Mesendoderm (in vitro differentiated cells): ENCODE results near the gene VSTM2L.

Experiments
- DNase-seq: peaks from one replicate; pipeline ENCODE4 v3.0.0; 2013
- H2AK5ac ChIP-seq: 2 replicates; pipeline ENCODE4 v1.6.1; 2013; ENCODE audit warnings: low read length, inconsistent platforms
- H2BK120ac ChIP-seq: 2 replicates; pipeline ENCODE4 v1.6.1; 2013; ENCODE audit warnings: low read depth, mild to moderate bottlenecking, low read length, moderate library complexity, mixed read lengths
- H2BK15ac ChIP-seq: replicated peaks from 2 replicates; pipeline ENCODE4 v1.6.1; 2013; ENCODE audit warnings: low read depth, mild to moderate bottlenecking, moderate library complexity
- H2BK5ac ChIP-seq: 2 replicates; pipeline ENCODE4 v1.6.1; 2013; ENCODE audit warnings: low read length, inconsistent platforms
- H3K18ac ChIP-seq: 2 replicates; pipeline ENCODE4 v1.6.1; 2013; ENCODE audit warnings: mild to moderate bottlenecking, low read length, mixed read lengths
- H3K23ac ChIP-seq: one replicate; pipeline ENCODE4 v1.6.1; 2013; ENCODE audit warnings: low read length
- H3K27ac ChIP-seq: 2 replicates; pipeline ENCODE4 v1.5.1; 2013; ENCODE audit warnings: low read depth, mild to moderate bottlenecking, inconsistent platforms, low read length, moderate library complexity
- H3K27me3 ChIP-seq: 2 replicates; pipeline ENCODE4 v1.6.1; 2013; ENCODE audit warnings: low read length, control low read depth, mild to moderate bottlenecking, inconsistent platforms; ENCODE audit not compliant: insufficient read depth, poor library complexity
- H3K36me3 ChIP-seq: 2 replicates; pipeline ENCODE4 v1.6.1; 2013; ENCODE audit warnings: low read length, inconsistent platforms; ENCODE audit not compliant: control insufficient read depth, insufficient read depth
- H3K4ac ChIP-seq: one replicate; pipeline ENCODE4 v1.6.1; 2013; ENCODE audit warnings: low read depth, mild to moderate bottlenecking, low read length, moderate library complexity
- H3K4me1 ChIP-seq: 2 replicates; pipeline ENCODE4 v1.6.1; 2013; ENCODE audit warnings: low read depth, low read length, inconsistent platforms; ENCODE audit not compliant: control insufficient read depth
- H3K4me2 ChIP-seq: 2 replicates; pipeline ENCODE4 v1.6.1; 2013; ENCODE audit warnings: low read length
- H3K4me3 ChIP-seq: 2 replicates; pipeline ENCODE4 v1.5.1; 2013; ENCODE audit warnings: mild to moderate bottlenecking, low read length
- H3K56ac ChIP-seq: one replicate; pipeline ENCODE4 v1.6.1; 2013; ENCODE audit warnings: low read length
- H3K79me1 ChIP-seq: 2 replicates; pipeline ENCODE4 v1.6.1; 2013; ENCODE audit warnings: low read length, inconsistent platforms
- H3K79me2 ChIP-seq: 2 replicates; pipeline ENCODE4 v1.6.1; 2013; ENCODE audit warnings: mild to moderate bottlenecking, low read length; ENCODE audit not compliant: control insufficient read depth, insufficient read depth
- H3K9ac ChIP-seq: 2 replicates; pipeline ENCODE4 v1.6.1; 2013; ENCODE audit warnings: low read length, inconsistent platforms
- H4K5ac ChIP-seq: one replicate; pipeline ENCODE4 v1.6.1; 2013; ENCODE audit warnings: low read length
- H4K8ac ChIP-seq: one replicate; pipeline ENCODE4 v1.6.1; 2013; ENCODE audit warnings: low read depth, mild to moderate bottlenecking, control low read depth, low read length, moderate library complexity
- WGBS: extraction: QIAGEN DNeasy Blood & Tissue Kit; methylation state at CpG from one replicate; pipeline ENCODE4 v1.1.7; 2013; ENCODE audit warnings: low lambda C conversion rate, missing lambda C conversion rate; ENCODE audit not compliant: insufficient coverage; ENCODE audit errors: extremely low coverage; 5-methylcytosine and 5-hydroxymethylcytosine counted together

VSTM2L gene

DNA sequence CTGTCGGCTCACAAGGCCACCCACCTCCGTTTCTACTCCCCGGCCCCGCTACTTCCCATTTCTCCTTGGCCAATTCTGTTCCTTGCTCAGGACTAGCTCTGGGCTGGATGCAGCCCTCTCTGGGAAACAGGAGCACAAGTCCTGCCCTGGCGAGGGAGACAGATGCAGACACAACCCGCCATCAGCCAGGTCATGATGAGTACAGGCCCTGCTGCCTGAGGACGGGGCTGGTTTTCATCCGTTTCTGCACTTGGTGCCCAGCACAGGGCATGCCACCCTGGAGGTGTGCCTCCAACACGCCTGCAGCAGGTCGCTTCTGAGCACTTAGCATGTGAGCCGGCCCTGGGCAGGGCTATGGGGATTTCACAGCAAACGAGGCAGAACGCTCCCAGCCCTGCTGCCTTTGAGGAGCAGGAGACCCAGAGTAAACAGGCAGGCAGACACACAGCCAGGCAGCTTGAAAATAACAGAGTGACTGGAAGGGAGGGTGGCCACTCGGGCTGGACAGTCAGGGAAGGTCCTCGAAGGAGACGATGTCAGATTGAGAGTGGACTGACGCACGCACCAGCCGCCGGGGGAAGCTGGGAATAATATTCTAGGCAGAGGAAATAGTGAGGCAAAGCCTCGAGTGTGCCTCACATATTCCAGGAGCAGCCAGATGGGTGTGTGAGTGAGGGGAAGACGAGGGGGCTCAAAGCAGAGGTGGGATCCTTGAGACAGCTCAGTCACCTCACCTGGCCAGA, 21.2 kb upstream of the VSTM2L start:
- no peak overlapping the region for H2AK5ac ChIP-seq
- no peak overlapping the region for H3K18ac ChIP-seq
- no peak overlapping the region for H4K8ac ChIP-seq
- no peak overlapping the region for H3K4ac ChIP-seq
- H3K79me1 ChIP-seq, result no peaks in the 10 kb centered on the region
- H3K4me1 ChIP-seq, result no peaks in the 10 kb centered on the region
- H3K56ac ChIP-seq, result no peak overlapping the region
- WGBS, result no CpG with 5 or more reads among the region's 22 CpGs
- H3K4me3 ChIP-seq, result no peak overlapping the region
- no peaks in the 10 kb centered on the region for H3K79me2 ChIP-seq
- H3K36me3 ChIP-seq, result no peaks in the 10 kb centered on the region
- no peak for DNase-seq
- no peak overlapping the region for H3K27ac ChIP-seq
- no peak overlapping the region for H2BK120ac ChIP-seq
- no peak overlapping the region for H2BK15ac ChIP-seq
- H3K4me2 ChIP-seq, result no peak overlapping the region
- no peak overlapping the region for H4K5ac ChIP-seq
- no peak overlapping the region for H3K23ac ChIP-seq
- no peak overlapping the region for H2BK5ac ChIP-seq
- no peaks in the 10 kb centered on the region for H3K27me3 ChIP-seq
- no peak overlapping the region for H3K9ac ChIP-seq

DNA sequence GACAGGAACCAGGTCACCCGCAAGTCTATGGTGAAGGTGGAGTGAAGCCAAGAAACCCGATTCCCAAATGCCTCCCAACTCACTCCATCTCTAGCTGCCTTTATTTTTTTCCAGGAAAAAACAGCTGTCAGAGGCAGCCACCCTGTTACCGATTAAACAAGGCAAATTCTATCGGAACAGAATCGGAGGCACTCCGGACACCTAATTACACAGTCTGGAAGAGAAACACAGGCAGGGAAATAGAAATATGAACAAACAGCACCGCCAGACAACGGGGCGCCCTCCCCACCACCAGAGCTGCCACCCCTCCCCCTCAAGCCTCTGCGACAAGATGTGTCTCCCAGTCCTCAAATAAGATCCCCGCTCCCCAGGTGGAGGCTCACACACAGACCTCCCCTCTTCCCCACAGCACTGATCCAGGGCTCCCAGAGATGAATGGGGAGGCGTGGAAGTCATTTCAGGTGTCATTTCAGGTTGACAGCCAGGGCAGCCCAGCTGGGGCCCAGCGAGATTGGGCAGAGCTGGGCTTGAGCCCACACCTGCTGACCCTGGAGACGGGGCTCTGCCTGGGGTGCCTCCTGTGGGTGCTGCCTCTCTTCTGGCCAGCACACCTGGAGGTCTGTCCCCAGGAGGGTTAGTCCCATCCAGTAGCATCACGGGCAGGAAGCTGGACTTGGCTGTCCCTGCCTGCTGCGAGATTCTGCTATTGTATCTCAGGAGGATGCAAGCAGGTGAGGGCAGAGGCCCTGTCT, 19.8 kb upstream of the VSTM2L start:
- no peak overlapping the region for H2AK5ac ChIP-seq
- no peak overlapping the region for H3K18ac ChIP-seq
- H3K4me1 ChIP-seq, result no peaks in the 10 kb centered on the region
- H2BK15ac ChIP-seq, result no peak overlapping the region
- H3K56ac ChIP-seq, result no peak overlapping the region
- H3K9ac ChIP-seq, result no peak overlapping the region
- no peak overlapping the region for H4K8ac ChIP-seq
- no peak overlapping the region for H2BK5ac ChIP-seq
- WGBS, result no CpG with 5 or more reads among the region's 16 CpGs
- no peak for DNase-seq
- no peak overlapping the region for H3K4me3 ChIP-seq
- no peaks in the 10 kb centered on the region for H3K27me3 ChIP-seq
- H2BK120ac ChIP-seq, result no peak overlapping the region
- no peaks in the 10 kb centered on the region for H3K79me2 ChIP-seq
- no peak overlapping the region for H4K5ac ChIP-seq
- H3K36me3 ChIP-seq, result no peaks in the 10 kb centered on the region
- no peak overlapping the region for H3K27ac ChIP-seq
- H3K4ac ChIP-seq, result no peak overlapping the region
- H3K4me2 ChIP-seq, result no peak overlapping the region
- no peaks in the 10 kb centered on the region for H3K79me1 ChIP-seq
- H3K23ac ChIP-seq, result no peak overlapping the region

DNA sequence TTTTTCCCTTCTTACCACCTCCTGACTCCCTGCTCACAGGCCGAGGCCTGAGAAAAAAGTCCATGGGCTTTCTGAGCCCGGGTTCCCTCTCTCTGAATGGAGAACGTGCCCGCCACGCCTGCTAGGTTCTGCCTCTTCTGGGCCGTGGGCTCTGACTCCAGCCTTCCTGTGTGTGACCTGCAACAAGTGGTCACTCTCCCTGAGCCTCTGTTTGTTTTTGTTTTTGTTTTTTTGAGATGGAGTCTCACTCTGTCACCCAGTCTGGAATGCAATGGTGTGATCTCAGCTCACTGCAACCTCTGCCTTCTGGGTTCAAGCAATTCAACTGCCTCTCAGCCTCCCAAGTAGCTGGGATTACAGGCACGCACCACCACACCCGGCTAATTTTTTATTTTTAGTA, 17.9 kb upstream of the VSTM2L start:
- Histone ChIP-seq H3K23ac (no peak overlapping the region), H2BK5ac (no peak overlapping the region), H4K5ac (no peak overlapping the region), H3K18ac (no peak overlapping the region), H2BK120ac (no peak overlapping the region), H3K79me1 (no peaks in the 10 kb centered on the region), H2BK15ac (no peak overlapping the region), H3K36me3 (no peaks in the 10 kb centered on the region), H3K4me1 (no peaks in the 10 kb centered on the region), H2AK5ac (no peak overlapping the region), H4K8ac (no peak overlapping the region), H3K27ac (no peak overlapping the region), H3K9ac (no peak overlapping the region), H3K79me2 (no peaks in the 10 kb centered on the region), H3K4me2 (no peak overlapping the region), H3K56ac (no peak overlapping the region), H3K27me3 (no peaks in the 10 kb centered on the region), H3K4me3 (no peak overlapping the region), H3K4ac (no peak overlapping the region)
- no CpG with 5 or more reads among the region's 8 CpGs for WGBS
- DNase-seq, result no peak

DNA sequence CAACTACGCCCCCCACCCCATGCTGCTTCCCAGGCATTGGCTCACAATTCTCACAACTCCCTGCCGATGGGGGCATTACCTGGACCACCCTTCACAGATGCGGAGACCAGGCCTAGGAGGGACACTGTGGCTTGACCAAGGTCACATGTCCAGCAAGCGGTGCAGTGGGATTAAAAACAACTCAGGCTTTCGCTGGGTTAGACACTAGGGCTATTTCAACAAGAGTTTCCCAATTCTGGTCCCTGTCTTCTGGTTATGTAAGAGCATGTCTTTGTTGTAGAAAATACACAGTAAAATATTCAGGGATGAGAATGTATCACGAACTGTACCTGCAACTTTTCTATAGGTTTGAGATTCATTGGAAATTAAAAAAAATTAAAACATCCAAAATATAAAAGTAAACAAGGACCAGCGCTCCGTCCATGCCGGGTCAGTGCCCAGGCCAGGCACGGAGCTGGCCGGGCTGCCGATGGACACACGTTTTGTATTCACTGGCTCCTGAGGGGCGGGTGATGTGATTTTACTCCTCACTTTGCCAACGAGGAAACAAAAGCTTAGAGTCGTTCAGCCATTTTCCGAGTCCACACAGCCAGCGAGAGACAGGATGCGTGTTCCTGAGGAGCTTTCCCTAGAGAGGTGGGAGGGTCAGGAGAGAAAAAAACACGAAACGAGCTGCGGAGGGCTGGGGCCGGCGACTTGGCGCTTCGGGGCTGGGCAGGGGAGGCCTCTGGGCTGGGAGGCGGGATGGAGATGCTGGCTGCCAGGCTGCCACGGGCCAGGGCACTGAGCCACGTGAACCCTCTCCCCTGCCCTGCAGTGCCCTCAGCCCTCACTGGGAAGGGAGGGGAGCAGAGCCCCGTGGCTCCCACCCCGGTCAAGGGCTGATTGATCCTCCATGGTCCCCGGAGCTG, 17.1 kb upstream of the VSTM2L start:
- no peaks in the 10 kb centered on the region for H3K79me1 ChIP-seq
- H2AK5ac ChIP-seq, result no peak overlapping the region
- no peak overlapping the region for H3K23ac ChIP-seq
- H4K8ac ChIP-seq, result no peak overlapping the region
- H3K4me2 ChIP-seq, result no peak overlapping the region
- WGBS, result no CpG with 5 or more reads among the region's 32 CpGs
- H2BK5ac ChIP-seq, result no peak overlapping the region
- no peak overlapping the region for H3K18ac ChIP-seq
- no peak overlapping the region for H3K27ac ChIP-seq
- H2BK120ac ChIP-seq, result no peak overlapping the region
- no peak overlapping the region for H3K4me3 ChIP-seq
- H3K56ac ChIP-seq, result no peak overlapping the region
- H4K5ac ChIP-seq, result no peak overlapping the region
- no peaks in the 10 kb centered on the region for H3K4me1 ChIP-seq
- H3K27me3 ChIP-seq, result no peaks in the 10 kb centered on the region
- no peaks in the 10 kb centered on the region for H3K36me3 ChIP-seq
- no peaks in the 10 kb centered on the region for H3K79me2 ChIP-seq
- no peak for DNase-seq
- no peak overlapping the region for H3K4ac ChIP-seq
- H2BK15ac ChIP-seq, result no peak overlapping the region
- no peak overlapping the region for H3K9ac ChIP-seq

DNA sequence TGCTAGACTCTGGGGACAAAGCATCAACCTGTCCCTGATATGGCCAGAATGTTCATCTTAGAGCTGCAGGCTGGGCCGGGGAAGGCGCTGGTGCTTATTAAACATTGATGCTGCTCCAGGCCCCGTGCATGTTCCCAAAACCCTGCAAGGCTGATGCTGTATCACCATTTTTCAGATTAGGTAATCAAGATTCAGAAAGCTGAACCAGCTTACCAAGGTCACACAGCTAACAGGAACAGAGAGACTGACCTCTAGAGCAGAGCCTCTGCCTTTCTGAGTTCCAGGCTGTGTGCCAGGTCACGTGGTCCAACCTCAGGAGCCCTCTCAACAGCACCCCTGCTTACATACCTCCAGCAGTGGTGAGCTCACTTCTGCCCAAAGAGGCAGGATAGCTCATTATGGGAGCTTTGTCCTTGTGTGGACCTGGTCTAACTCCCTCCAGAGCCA, 16.1 kb upstream of the VSTM2L start:
- H3K56ac ChIP-seq, result no peak overlapping the region
- no peaks in the 10 kb centered on the region for H3K79me1 ChIP-seq
- no peak overlapping the region for H3K4me3 ChIP-seq
- H2BK120ac ChIP-seq, result no peak overlapping the region
- H3K27ac ChIP-seq, result no peak overlapping the region
- no peak overlapping the region for H3K4me2 ChIP-seq
- no peak overlapping the region for H4K8ac ChIP-seq
- no peak overlapping the region for H3K4ac ChIP-seq
- no peaks in the 10 kb centered on the region for H3K27me3 ChIP-seq
- no peaks in the 10 kb centered on the region for H3K79me2 ChIP-seq
- H4K5ac ChIP-seq, result no peak overlapping the region
- WGBS, result no CpG with 5 or more reads among the region's 4 CpGs
- H2BK15ac ChIP-seq, result no peak overlapping the region
- H3K18ac ChIP-seq, result no peak overlapping the region
- H3K9ac ChIP-seq, result no peak overlapping the region
- no peaks in the 10 kb centered on the region for H3K4me1 ChIP-seq
- H3K23ac ChIP-seq, result no peak overlapping the region
- H2AK5ac ChIP-seq, result no peak overlapping the region
- H2BK5ac ChIP-seq, result no peak overlapping the region
- DNase-seq, result no peak
- H3K36me3 ChIP-seq, result no peaks in the 10 kb centered on the region
